GM18858 (cell line): Measurements from ENCODE around the gene WBP2NL.

Experiments
- ATAC-seq: cut with Tn5 transposase; IDR thresholded peaks from one replicate; pipeline ENCODE4 v1.9.1; 2021; ENCODE audit not compliant: unreplicated experiment

WBP2NL gene

DNA sequence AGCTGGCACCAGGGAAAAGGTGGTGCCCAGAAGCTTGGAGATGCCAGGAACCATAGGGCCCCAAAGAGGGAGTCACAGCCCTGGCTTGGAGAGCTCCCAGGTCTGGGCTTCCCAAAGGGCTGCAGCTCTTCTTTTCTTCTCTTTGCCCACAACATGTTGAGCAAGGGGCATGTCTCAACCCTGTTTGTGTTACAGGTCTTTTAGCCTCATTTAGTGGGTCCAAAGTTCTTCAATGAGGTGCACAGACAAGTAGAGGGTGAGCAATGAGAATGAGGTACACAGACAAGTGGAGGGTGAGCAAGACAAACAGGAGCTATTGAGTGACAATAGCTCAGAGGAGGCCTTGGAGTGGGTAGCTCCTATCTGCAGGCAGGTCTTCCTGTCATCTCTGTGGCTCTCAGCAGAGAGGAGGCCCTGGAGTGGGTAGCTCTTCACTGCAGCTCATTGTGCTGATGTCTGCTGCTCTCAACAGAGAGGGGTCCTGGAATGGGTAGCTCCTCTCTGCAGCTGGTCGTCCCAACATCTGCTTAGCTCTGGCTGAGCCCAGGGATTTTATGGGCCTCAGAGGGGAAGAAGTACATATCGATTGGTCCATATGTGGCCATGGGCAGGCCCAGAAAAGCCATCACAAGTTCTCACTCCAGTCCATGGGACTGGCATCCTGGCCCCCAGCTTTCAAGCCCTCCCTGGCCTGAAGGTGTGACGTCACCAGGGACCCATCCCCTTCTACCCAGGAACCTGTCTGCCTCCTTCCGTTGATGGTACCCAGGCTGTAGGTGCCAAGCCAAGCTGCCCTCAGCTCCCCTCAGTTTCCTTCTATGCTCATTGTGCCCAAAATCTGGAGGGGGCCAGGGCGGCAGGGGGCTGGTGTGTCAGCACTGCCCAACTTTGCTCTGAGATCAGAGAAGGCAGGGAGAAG lies 34.9 kb downstream of the WBP2NL start:
- ATAC-seq = no peak

DNA sequence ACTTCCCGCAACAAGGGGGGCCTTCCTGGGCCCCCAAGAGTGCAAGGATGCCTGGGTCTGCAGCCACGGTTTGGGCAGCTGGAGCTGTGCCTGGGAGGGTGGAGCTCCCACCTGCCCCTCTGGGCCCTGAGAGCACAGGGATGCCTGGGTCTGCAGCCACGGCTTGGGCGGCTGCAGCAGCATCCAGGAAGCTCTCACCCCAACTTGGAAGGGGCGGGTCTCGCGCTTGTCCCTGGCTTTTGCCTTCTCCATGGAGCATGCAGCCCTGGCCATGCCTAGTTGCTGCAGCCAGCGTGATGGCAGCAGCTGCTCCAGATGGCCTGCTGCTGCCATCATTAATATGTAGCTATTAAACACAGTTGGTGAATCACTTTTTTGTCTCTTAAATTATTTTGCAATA lies 36.7 kb downstream of the WBP2NL start:
- ATAC-seq = no peak

DNA sequence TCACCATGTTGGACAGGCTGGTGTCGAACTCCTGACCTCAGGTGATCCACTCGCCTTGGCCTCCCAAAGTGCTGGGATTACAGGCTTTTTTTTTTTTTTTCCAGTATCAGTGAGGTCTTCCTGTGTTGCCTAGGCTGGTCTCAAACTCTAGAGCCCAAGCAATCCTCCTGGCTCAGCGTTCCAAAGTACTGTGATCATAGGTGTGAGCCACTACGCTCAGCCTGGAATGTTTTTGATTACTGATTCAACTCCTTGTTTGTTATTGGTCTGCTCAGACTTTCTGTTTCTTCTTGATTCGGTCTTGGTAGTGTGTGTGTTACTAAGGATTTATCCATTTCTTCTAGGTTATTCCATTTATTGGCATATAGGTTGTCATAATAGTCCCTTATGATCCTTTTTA lies 40.7 kb downstream of the WBP2NL start:
- no peak for ATAC-seq

DNA sequence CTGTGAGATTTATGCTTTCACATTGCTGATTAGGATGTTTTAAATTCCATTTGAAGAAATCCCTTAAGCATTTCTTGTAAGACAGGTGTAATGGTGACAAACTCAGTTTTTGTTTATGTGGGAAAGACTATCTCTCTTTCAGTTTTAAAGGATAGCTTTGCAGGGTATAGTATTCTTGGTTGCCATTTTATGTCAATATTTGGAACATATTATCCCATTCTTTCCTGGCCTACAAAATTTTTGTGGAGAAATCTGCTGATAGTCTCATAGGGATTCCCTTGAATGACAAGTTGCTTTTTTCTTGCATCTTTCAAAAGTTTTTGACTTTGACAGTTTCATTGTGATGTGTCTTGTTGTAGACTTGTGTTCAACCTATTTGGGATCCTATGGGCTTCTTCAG lies 43.2 kb downstream of the WBP2NL start:
- ATAC-seq = no peak

DNA sequence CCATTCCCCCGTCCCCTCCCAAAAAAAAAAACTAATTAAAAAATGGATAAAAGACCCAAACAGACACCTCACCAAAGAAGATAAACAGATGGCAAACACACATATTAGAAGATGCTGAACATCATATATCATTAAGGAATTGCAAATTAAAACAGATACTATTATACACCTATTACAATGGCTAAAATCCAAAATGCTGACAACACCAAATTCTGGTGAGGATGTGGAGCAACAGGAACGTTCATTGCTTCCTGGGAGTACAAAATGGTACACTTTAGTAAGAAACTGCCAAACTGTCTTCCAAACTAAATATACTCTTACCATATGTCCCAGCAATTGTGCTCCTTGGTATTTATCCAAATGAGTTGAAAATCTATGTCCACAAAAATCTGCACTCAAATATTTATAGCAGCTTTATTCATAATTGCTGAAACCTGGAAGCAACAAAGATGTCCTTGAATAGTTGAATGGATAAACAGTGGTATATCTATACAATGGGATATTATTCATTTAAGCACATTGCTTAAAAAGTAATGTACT lies 52.1 kb downstream of the WBP2NL start:
- no peak for ATAC-seq

DNA sequence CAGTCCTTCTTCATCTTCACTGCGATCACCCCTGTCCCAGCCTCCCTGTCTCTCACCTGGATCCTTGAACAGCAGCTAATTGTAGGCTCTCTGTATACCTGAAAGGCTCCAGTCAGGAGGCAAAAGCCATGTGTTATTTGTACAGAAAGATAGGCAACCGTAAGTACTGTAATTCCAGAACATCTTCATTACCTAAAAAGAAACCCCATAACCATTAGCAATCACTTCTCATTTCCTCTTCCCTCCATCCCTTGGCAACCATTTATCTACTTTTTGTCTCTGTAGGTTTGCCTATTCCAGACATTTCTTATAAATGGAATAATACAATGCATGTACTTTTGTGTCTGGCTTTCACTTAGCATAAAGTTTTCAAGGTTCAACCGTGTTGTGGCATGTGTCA lies 54.2 kb downstream of the WBP2NL start:
- no peak for ATAC-seq

DNA sequence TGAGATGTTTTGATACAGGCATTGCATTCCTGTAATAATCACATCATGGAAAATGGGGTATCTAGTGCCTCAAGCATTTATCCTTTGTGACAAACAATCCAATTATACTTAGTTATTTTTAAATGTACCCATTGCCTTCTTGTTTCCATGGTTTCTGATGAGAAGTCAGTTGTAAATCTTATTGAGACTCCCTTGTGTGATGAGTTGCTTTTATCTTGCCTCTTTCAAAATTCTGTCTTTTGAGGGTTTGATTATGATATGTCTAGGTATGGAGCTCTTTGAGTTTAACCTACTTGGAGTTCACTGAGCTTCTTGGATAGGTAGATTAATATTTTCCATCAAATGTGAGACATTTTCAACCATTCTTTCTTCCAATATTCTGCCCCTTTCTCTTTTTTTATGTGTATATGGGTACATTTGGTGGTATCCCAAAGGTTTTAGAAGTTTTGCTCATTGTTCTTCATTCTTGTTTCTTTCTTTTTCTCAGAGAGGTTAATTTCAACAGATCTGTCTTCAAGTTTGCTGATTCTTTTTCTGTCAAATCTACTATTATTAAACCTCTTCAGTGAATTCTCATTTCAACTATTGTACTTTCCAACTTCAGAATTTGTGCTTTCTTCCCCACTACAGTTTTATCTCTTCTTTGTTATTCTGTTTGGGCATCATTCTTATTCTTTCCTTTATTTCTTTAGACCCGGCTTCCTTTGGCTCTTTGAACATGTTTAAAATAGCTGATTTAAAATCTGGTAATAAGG lies 58.3 kb downstream of the WBP2NL start:
- ATAC-seq = no peak

DNA sequence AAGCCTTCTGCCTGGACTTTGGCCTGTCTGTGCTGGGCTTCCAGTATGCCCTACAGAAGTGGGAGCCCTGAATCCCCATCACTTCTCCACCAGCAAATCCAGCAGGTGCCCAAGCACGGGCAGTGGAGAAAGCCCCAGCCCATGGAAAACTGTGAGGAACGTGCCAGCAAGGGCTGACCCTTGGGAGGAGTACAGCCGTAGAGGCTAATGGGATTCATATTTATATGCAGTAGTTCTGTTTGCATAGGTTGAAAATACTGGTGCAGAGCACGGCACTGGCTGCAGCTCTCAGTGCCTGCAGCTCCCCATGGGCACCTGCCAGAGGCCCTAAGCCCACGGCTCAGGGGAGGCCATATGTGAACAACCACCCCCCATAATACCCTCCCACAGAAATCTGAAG lies 61.9 kb downstream of the WBP2NL start:
- ATAC-seq = no peak

DNA sequence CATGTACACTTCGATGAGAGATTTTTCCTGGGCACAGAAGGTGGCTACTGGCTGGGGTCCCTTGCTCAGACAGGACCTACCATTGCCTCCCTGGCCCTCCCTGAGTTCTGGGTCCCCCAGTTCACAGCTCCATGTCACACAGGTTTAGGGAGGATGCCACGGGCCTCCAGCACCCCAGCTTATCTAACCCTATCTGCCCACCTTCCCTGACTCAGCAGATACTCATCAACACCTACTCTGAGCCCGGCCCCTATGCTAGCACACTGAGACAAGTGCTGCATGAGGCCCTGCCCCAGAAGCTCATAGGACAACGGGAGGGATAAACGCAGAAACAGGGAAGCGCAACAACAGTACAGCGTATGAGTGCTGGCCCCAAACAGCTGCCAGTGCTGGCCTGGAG lies 62.5 kb downstream of the WBP2NL start:
- no peak for ATAC-seq

DNA sequence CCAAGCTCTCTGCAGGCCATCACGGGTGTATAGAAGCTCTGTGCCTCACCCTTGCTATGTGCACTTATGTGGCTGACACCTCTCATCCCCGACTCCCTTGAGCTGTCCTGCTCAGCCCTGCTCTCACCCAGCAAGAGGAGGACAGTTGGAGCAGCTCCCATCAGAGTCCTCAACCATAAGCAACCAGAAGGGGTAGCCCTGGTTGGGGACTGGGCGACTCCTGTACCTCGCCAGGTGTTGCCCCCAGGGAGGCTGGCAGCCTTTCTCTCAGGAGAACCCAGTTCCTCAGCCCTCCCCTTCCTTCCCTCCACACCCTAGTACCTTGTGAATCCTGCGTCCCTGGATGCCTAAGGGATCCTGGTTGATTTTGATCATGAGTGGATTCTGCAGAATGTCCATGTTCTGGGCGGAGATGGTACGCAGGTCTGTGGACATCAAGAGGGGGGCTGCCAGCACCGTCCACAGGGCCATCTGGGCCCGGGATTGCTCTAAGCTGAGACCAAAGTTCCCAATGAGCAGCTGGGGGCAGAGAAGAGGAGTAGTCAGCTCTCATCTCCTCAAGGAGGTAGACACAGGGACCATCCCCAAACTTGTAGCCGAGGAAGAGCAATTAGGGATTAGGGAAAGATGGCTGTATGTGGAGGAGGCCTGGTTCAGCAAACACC lies 64.0 kb downstream of the WBP2NL start:
- ATAC-seq = no peak

DNA sequence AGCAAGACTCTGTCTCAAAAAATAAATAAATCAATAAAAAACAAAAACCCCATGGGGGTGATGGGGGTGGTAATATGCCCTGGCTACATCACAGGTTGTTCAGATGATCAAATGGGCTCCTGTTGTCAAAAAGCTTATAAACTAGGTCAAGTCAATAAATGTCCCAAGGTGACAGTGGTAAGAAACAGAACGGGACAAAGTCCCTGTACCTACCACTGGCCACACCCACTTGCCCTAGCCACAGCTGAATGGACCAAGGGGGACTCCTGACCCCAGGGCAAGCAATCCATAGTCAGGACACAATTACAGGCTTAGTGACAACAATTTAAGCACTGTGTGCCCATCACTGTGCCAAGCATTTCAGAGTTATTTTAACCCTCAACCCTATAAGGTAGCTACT lies 66.0 kb downstream of the WBP2NL start:
- ATAC-seq = no peak

DNA sequence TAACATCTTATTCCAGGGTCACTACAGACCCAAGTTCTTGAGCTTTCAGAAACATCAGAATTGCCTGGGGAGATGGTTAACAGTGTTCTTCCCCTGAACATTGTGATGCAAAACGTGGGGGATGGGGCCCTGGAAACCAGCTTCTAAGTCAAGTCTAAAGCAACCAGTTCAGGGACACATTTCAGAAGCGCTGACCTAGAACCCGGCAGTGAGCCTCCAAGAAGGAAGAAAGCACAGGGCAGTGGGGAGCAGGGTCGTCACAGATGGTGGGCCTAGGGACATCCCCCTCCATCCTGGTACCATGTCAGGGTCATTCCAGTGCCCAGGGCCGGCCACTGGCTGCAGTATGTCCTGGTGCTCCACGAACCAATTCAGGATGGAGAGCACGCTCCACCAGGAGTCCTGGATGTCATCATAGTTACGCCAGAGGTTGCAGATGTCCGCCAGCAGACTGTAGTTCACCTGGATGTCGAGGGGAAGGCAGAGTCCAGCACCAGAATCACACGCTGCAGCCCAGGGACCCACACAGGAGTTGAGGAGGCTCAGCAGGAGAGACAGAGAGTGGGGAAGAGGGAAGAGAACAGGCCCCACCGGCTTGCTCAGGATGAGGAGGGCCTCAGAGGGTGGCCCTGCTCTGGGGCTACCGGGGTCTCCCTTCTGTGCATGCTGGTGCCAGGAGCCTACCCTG lies 67.0 kb downstream of the WBP2NL start:
- ATAC-seq = no peak

DNA sequence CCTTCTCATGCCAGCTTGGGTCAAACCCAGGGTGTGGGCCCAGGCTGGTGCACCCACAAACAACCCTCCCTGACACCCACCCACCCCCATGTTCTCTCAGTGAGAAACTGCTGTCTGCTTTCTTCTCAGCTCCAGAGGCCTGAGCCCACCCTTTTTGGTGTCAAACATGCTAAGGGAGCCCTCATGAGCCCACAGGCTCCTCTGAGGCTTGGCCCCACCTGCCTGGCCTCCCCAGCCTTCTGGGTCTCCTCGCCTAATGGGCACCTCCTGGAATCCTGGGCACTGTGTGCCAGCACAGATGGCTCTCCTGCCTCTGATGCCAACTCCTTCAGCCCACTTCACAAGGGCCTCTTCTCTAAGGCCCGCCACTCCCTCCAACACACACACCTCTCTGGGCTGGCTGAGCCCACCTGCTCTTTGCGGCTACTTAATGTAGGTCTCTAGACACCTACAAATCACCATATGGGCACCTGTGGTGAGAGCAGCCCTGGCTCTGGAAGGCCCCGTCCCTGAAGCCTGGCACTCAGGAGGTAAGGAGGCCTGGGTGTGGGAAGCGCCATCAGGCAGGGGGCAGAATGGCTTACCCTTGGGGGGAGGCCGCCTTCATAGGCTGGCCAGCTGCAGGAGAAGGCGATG lies 67.7 kb downstream of the WBP2NL start:
- ATAC-seq = no peak

DNA sequence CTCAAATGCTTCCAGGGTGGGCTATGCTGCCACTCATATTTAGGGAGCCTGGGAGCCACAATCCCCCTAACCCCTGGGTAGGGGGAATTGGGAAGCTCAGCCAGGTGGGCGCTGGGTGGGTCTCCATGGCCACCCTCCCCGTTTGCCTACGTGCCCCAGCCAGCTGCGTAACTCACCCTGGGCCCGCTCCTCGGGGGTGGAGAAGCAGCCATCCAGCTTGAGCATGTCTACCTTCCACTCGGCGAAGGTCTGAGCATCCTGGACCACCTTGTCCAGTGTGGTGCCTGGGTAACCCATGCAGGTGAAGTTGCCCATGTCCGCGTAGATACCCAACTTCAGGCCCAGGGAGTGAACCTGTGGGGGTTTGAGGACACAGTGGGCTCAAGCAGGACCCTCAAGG lies 68.3 kb downstream of the WBP2NL start:
- ATAC-seq = no peak

DNA sequence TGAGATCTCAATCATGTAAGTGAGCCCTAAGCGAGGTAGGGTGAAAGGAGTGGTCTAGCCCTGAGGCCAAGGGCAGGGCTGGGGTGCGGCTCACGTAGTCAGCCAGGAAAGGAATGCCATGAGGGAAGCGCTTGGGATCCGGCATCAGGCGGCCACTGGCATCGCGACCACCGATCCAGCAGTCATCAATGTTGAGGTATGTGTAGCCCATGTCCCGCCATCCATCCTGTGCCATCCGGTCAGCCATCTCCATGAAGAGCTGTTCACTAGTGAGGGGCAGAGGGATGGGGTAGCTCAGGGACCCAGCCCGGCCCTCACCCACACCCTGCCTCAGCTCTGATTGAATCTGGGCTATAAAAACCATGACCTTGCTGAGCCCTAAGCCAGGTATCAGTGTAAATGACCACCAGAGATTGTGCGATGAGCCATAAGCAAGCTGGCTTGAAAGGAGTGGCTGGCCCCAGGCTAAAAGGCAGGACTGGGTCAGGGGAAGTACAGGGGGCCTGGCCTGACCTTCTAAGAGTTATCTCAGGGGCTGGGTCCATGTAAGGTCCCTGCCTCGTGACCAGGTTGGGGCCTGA lies 69.2 kb downstream of the WBP2NL start:
- no peak for ATAC-seq

DNA sequence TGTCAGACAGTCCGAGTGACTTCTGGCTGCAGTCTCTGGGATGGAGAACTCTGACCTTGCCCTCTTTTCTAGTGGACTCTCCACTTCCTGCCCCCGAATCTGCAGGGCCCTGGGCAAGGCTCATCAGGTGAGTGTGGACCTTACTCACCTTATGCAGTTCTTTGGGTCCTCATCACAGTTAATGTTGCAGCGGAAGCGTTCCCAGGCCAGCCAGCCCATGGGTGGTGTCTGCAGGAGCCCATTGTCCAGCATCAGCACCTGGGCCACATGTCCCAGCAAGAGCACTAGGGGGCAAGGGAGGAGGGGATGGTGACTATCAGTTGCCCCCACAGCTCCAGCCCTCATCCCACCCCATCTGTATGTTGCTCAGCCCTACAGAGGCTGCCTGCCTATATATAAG lies 69.7 kb downstream of the WBP2NL start:
- no peak for ATAC-seq

DNA sequence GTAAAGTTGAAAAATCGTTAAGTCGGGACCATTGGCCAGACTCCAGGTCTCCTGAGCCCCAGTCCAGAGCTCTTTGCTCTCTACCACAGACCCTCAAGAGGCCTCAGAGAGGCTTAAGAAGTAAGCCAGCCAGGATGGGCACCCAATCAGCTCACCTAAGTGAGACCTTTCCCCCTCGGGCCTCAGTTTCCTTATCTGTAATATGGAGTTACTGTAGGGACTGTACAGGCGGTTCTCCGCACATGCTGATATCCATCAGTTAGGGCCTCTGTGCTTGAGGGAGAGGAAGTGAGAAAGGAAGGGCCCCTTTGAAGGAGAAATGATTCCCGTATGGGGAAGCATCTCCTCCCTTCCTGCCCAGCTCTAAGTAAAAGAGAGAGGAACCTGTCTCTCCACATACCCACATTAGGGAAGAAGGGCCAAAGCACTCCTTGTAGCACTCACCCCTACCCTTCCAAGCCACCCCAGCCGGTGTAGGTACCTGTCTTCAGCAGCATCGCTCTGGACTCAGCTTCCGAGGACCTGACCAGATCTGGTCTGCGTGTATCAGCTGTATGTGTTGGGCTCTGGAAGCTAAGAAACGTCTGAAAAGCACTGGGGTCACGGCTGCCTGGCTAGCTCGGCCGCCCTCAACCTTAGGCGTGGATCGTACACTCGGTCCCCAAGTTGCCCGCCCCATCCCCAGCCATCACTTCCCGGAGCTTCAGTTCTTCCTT lies 71.4 kb downstream of the WBP2NL start:
- no peak for ATAC-seq

DNA sequence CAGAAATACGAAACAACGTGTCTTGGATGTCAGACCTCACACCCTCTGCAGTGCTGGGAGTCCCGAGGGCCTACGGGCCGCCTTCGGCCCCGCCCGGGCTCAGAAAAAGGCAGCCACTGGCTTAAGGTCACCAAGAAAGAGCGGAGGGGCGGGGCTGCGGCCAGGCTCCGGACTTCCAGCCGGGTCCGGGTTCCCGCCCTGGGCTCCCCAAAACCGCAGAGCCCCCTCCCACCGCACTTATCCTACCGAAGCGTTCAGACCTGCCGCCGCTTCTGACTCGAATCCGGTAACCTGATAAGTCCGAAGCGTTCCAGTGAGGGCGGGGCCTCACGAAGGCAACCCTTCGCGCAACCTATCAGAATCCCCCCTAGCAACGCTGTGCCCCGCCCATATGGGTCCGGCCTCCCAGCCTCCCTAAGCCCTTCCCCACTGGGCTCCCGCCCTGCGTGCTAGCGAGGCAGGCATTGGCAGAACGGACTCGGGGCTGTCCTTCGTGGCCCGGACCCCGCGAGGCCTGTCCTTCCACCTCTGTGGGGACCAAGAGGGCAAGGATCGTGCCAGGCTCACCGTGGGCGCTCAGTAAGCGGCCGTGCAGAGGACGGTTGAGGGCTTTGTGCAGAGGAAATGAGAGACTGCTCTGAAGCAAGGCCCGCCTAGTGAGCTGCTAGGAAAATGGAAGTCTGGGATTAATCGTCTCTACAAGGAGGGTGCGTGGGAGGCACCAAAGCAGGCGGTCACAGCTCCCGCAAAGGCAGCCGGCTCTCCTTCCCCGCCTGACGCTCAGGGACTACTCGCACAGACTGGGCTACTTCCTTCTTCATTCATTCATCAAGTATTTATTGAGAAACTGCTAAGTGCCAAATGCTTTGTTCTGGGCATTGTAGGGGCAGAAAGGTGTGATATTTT lies 72.2 kb downstream of the WBP2NL start, which contains the start of gene NAGA:
Gene NAGA, minus strand, starts transcription at position 296 of the 906 bp plus-strand sequence. CDS start 515 bp downstream, outside the sequence.
- ATAC-seq = peak; percentile 75
